Right lobe of liver (tissue), 6 donors: Measurements from ENCODE around the gene KASH5. TPM values are rescaled to one million over a fixed set of nuclear protein-coding genes. Genes with fewer than 3 reads are reported as not detected.

Source experiments
- ATAC-seq, 4 donors: fragments of 200-7000 bp; cut with Tn5 transposase; one replicate each; pipeline ENCODE4 v1.9.1; 2020; ENCODE audit warnings: mild to moderate bottlenecking in 4 of 4, moderate library complexity in 4 of 4
- DNase-seq, 3 donors: peaks; one replicate each; pipeline ENCODE4 v3.0.0-alpha.2; 2020
- H3K27ac ChIP-seq, 3 donors: fragments of 200-600 bp; one replicate each; pipeline ENCODE4 v1.8.0; 2022
- H3K27me3 ChIP-seq, 2 donors: fragments of 200-600 bp; one replicate each; pipeline ENCODE4 v1.8.0; 2022
- H3K36me3 ChIP-seq, 4 donors: fragments of 200-600 bp; sonication (generic) in 1 of 4; one replicate each; pipeline versions ENCODE4 v1.5.1 to v1.8.0; 2017 to 2022; ENCODE audit warnings: control low read depth in 1 of 4
- H3K4me1 ChIP-seq, 4 donors: fragments of 200-600 bp; sonication (generic) in 1 of 4; one replicate each; pipeline versions ENCODE4 v1.5.1 to v1.8.0; 2017 to 2022; ENCODE audit warnings: control low read depth in 1 of 4
- H3K4me3 ChIP-seq, 3 donors: fragments of 200-600 bp; one replicate each; pipeline ENCODE4 v1.8.0; 2022
- H3K9me3 ChIP-seq, 4 donors: fragments of 200-600 bp; sonication (generic) in 1 of 4; one replicate each; pipeline versions ENCODE4 v1.5.1 to v1.8.0; 2017 to 2022; ENCODE audit warnings: control low read depth in 1 of 4
- POLR2A ChIP-seq: fragments of 450-650 bp; IDR thresholded peaks from one replicate; pipeline ENCODE4 v1.6.1; 2017; ENCODE audit warnings: antibody characterized with exemption, mild to moderate bottlenecking
- WGBS: methylation state at CpG from one replicate; pipeline ENCODE4 v1.1.6; 2018; ENCODE audit warnings: low coverage, low lambda C conversion rate; ENCODE audit not compliant: insufficient coverage; ENCODE audit errors: missing lambda C conversion rate; 5-methylcytosine and 5-hydroxymethylcytosine counted together
- intact Hi-C, 2 donors: fragments of 100-400 bp; cut with DNase I; formaldehyde crosslinking; loops; one replicate each; pipeline versions ENCODE4 v1.11.2 to v1.14.1; 2022
- total RNA-seq, 6 experiments: library from RNA; depleted of rRNA in 2 of 6; stranded (reverse); fragments of >200 nt in 2 of 6; fragmentation: NEBNext Ultra II Directional in 3 of 6; extraction: Animal tissue kit (Norgen Biotek cat#: 25700) in 3 of 6; gene quantifications; one replicate each; pipeline versions ENCODE4 v1.1.0 to v1.2.4, GENCODE V29; 2016 to 2023
- TF ChIP-seq, protein P1 (sequence below), 4 donors: fragments of 200-600 bp in 3 of 4; fragments of 450-650 bp in 1 of 4; IDR thresholded peaks; one replicate each; pipeline versions ENCODE4 v1.5.1 to v1.8.0; 2016 to 2022; ENCODE audit warnings: antibody characterized with exemption in 4 of 4, mild to moderate bottlenecking in 2 of 4
- donor health status: DM: no; HTN: yes; CAD: no.
- donor health status: DM: no; HTN: no; CAD: no.
- donor health status: DM: no; HTN: no; CAD: no.
- donor health status: DM: no; HTN: yes; CAD: no.
- donor health status: DM: no; HTN: yes; CAD: no.

The KASH5 gene
- total RNA-seq, 6 experiments from 2014 or later = 0.32 TPM; not detected in 5

DNA sequence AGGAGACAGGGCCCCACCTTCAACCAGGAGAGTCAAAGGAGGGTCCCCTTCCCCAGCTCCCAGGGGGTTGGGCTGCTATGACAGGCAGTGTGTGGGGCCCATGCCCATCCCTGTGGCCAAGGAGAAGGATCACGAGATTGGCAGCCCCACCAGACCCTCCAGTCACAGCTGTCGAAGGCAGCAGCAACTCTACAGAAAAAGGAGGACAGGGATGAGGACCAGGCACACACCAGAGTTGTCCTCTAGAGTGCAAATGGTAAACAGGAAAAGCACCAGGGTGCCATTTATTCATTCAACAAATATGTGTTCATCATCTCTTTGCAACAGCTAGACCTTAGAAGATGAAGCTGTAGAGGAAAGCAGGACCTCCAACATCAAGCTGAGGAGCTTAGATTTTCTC, 31.1 kb downstream of the KASH5 start:
- H3K4me1 ChIP-seq = peaks cover 0 to 7% (median 0%) of the 10 kb centered on the region in 4 donors
- TF ChIP-seq POLR2A = no peak
- TF ChIP-seq, protein P1, sequence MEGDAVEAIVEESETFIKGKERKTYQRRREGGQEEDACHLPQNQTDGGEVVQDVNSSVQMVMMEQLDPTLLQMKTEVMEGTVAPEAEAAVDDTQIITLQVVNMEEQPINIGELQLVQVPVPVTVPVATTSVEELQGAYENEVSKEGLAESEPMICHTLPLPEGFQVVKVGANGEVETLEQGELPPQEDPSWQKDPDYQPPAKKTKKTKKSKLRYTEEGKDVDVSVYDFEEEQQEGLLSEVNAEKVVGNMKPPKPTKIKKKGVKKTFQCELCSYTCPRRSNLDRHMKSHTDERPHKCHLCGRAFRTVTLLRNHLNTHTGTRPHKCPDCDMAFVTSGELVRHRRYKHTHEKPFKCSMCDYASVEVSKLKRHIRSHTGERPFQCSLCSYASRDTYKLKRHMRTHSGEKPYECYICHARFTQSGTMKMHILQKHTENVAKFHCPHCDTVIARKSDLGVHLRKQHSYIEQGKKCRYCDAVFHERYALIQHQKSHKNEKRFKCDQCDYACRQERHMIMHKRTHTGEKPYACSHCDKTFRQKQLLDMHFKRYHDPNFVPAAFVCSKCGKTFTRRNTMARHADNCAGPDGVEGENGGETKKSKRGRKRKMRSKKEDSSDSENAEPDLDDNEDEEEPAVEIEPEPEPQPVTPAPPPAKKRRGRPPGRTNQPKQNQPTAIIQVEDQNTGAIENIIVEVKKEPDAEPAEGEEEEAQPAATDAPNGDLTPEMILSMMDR (IDR thresholded peaks at IDR 0.05) = no peak

DNA sequence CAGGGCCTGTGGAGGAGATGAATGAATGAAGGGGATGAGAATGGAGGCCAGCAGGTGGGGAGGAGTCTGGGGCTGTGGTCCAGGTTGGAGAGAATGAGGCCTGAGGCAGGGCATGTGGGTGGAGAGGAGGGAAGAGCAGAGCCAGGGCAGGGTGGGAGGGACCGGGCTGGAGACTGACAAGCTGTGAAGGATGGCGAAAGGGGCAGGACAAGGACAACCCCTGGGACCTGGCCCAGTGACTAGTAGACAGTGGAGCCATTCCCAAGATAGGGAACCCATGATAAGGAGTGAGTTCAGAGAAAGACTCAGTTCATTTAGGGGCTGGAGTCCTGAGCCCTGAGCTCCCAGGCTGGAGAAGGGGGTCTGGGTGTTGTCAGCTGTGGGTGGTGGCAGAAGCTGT, 32.2 kb downstream of the KASH5 start:
- H3K27me3 ChIP-seq = peaks cover 9 to 23% of the 10 kb centered on the region in 2 donors
- H3K4me3 ChIP-seq = no peak overlapping the region
- H3K36me3 ChIP-seq = no peaks in the 10 kb centered on the region
- DNase-seq (no peak), ATAC-seq (no peak)
- H3K4me1 ChIP-seq = peaks cover 0 to 7% (median 0%) of the 10 kb centered on the region in 4 donors
- no peaks in the 10 kb centered on the region for H3K9me3 ChIP-seq
- H3K27ac ChIP-seq = no peak overlapping the region
- no CpG with 5 or more reads among the region's 2 CpGs for WGBS
- intact Hi-C loops = no loop called here
- TF ChIP-seq, protein P1 (IDR thresholded peaks at IDR 0.05) = no peak
- TF ChIP-seq POLR2A = no peak

More for the DNA sequence above, 31.1 kb downstream of the KASH5 start:
- ATAC-seq (no peak), DNase-seq (no peak)
- Histone ChIP-seq H3K27me3 (peaks cover 9 to 23% of the 10 kb centered on the region in 2 donors), H3K9me3 (no peaks in the 10 kb centered on the region), H3K4me3 (no peak overlapping the region), H3K36me3 (no peaks in the 10 kb centered on the region), H3K27ac (no peak overlapping the region)
- no CpG with 5 or more reads among the region's 2 CpGs for WGBS
- intact Hi-C loops = no loop called here

DNA sequence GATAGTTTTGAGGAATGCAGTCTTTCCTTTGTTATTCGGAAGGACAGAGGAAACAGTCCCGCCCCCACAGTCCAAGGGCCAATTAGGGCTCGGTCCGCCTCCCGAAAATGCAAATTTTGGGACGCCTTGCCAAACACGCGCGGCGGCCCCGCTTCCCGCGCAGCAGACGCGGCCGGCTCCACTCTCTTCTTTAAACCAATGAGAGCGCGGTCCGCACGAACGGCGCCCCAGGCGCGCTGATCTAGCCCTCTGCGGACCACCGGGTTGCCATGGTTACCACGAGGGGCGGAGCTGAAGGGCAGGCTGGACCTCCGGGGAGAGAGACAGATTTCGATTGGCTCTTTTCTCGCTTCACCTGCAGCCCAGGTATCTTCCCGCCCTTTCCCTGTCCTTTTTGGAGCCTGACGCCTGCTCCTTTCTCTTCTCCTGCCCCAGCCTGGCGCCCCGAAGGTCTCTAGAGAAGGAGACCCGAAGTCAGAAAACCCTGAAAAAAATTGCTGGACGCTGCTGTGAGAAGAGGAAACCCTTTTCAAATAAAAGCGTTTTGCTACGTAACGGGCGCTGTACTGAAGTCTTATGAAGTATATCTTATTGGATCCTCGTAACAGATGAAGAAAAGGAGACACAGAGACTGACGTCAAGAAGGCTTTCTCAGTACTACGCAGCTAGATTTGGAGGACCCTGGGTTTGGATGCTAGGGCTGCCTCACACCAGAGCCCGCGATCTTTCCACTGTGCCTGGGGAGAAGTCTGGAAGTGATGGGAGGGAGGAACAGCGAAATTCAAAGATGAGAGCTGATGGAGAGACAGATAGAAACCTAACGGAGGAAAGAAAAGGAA, 33.2 kb downstream of the KASH5 start:
- 14% methylated on average over 24 of the region's 48 CpGs for WGBS
- peaks cover 9 to 23% of the 10 kb centered on the region in 2 donors for H3K27me3 ChIP-seq
- DNase-seq = peak in 2 of 3 donors; percentile 58 to 60

DNA sequence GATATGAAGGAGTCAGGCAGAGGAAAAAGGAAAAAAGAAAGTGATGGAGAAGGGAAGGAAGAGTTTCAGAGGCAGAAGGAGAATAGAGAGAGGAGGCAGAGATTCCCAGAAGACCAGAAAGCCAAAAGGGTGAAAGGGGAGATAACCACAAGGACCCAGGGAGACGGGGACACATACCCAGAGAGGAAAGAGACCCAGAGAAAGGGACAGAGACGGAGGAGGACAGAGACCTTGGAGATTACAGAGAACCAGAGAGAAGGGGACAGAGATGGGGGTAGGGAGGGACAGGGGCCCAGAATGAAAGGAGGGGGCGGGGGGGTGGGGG, 33.8 kb downstream of the KASH5 start:
- TF ChIP-seq POLR2A = no peak
- TF ChIP-seq, protein P1 (IDR thresholded peaks at IDR 0.05) = no peak
- WGBS = 59% methylated on average over 2 of the region's 3 CpGs

More for the DNA sequence above, 33.2 kb downstream of the KASH5 start:
- Histone ChIP-seq H3K36me3 (no peaks in the 10 kb centered on the region), H3K27ac (no peak overlapping the region), H3K4me3 (no peak overlapping the region), H3K4me1 (peaks cover 0 to 7% (median 0%) of the 10 kb centered on the region in 4 donors), H3K9me3 (no peaks in the 10 kb centered on the region)
- peak; percentile 51 to 77 (median 69) for ATAC-seq
- intact Hi-C loops = no loop called here
- TF ChIP-seq, protein P1 (IDR thresholded peaks at IDR 0.05) = no peak
- TF ChIP-seq POLR2A = no peak

More for the DNA sequence above, 33.8 kb downstream of the KASH5 start:
- Histone ChIP-seq H3K27ac (no peak overlapping the region), H3K27me3 (peaks cover 9 to 23% of the 10 kb centered on the region in 2 donors), H3K9me3 (no peaks in the 10 kb centered on the region), H3K36me3 (no peaks in the 10 kb centered on the region), H3K4me3 (no peak overlapping the region), H3K4me1 (peaks cover 0 to 7% (median 0%) of the 10 kb centered on the region in 4 donors)
- ATAC-seq (no peak), DNase-seq (no peak)
- intact Hi-C loops = no loop called here
